Measurements from ENCODE around the gene CTF1. TPM values are rescaled to one million over a fixed set of nuclear protein-coding genes. Genes with fewer than 3 reads are reported as not detected.

The CTF1 gene
- total RNA-seq, 1 experiment from 2014 or later: 1.4 TPM

DNA sequence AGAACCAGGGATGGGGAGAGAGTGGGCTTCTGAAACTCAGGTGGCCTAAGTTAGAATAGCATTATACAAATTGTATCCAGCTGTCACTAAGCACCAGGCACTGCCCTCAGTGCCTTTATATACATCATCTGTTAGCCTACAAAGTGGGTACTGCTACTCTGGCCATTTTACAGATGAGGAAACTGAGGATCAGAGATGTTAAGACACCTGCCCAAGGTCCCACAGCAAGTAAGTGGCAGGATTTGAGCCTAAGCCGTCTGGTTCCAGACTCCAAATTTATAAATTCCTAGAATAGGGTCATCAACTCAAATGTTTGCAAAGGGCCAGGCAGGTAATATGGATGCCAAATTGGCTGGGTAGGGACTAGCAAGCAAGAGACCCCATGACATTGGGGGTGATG, 54.8 kb downstream of the CTF1 start:
- Histone ChIP-seq H3K79me2 (ENCODE audit: insufficient read depth, low read length) (peaks cover 3% of the 10 kb centered on the region; the same call in 1 of the 2 replicates), H3K27ac (ENCODE audit: low read depth, low read length) (no peak overlapping the region), H3K4me1 (ENCODE audit: control insufficient read depth in 1 of 2, insufficient read depth in 2 of 2, low read length in 2 of 2) (peaks cover 21 to 43% of the 10 kb centered on the region in 2 experiments), H2AFZ (ENCODE audit: low read depth, low read length, poor library complexity, severe bottlenecking) (no peak overlapping the region), H3K36me3 (ENCODE audit: control insufficient read depth in 1 of 2, insufficient read depth in 2 of 2, low read length in 2 of 2) (peaks cover 0 to 6% of the 10 kb centered on the region in 2 experiments; a peak in 1 of 4 replicates), H3K9ac (ENCODE audit: low read length) (no peak overlapping the region), H3K9me3 (ENCODE audit: control insufficient read depth in 1 of 2, insufficient read depth in 1 of 2, low read depth in 1 of 2, low read length in 2 of 2) (no peaks in the 10 kb centered on the region), H3K4me2 (ENCODE audit: low read length) (no peak overlapping the region; the same call in 1 of the 2 replicates), H3K4me3 (replicated peaks in 1 of 2; ENCODE audit: low read depth in 1 of 2, low read length in 2 of 2) (no peak overlapping the region), H3K9me2 (ENCODE audit: insufficient read depth) (no peaks in the 10 kb centered on the region), H3K27me3 (ENCODE audit: insufficient read depth, low read length) (no peaks in the 10 kb centered on the region), H4K20me1 (ENCODE audit: insufficient read depth) (no peaks in the 10 kb centered on the region)
- ChIA-PET RAD21 (ENCODE audit: low non-redundant PET in 1 of 2, low total read pairs in 2 of 2, uncharacterized antibody in 2 of 2, unreplicated experiment in 2 of 2) (no interaction called here), CTCF (no interaction called here), POLR2A (no interaction called here)
- ATAC-seq: no peak
- DNase-seq (ENCODE audit: low read depth, low spot score): no peak
- intact Hi-C loops (cut with micrococcal nuclease): loop anchor here (10.0 kb wide), 2 partner anchors 144 to 494 kb away; partner anchors contain the start of genes VKORC1 and ZNF843
- BruUV-seq (replicated peaks): no TSS peak
- TF ChIP-seq POLR2AphosphoS5 (IDR thresholded peaks at IDR 0.05; ENCODE audit: low read depth, low read length) (no peak), SP1 (IDR thresholded peaks at IDR 0.05; ENCODE audit: low read depth) (no peak), FOSL1 (IDR thresholded peaks at IDR 0.05; ENCODE audit: low read depth) (no peak), CBX3 (IDR thresholded peaks at IDR 0.05; ENCODE audit: low read depth) (no peak)
- TF ChIP-seq, protein P1, sequence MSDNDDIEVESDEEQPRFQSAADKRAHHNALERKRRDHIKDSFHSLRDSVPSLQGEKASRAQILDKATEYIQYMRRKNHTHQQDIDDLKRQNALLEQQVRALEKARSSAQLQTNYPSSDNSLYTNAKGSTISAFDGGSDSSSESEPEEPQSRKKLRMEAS (IDR thresholded peaks at IDR 0.05): no peak
- TF ChIP-seq, protein P2, sequence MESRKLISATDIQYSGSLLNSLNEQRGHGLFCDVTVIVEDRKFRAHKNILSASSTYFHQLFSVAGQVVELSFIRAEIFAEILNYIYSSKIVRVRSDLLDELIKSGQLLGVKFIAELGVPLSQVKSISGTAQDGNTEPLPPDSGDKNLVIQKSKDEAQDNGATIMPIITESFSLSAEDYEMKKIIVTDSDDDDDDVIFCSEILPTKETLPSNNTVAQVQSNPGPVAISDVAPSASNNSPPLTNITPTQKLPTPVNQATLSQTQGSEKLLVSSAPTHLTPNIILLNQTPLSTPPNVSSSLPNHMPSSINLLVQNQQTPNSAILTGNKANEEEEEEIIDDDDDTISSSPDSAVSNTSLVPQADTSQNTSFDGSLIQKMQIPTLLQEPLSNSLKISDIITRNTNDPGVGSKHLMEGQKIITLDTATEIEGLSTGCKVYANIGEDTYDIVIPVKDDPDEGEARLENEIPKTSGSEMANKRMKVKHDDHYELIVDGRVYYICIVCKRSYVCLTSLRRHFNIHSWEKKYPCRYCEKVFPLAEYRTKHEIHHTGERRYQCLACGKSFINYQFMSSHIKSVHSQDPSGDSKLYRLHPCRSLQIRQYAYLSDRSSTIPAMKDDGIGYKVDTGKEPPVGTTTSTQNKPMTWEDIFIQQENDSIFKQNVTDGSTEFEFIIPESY (IDR thresholded peaks at IDR 0.05; ENCODE audit: extremely low read depth, insufficient replicate concordance, low read length): no peak

DNA sequence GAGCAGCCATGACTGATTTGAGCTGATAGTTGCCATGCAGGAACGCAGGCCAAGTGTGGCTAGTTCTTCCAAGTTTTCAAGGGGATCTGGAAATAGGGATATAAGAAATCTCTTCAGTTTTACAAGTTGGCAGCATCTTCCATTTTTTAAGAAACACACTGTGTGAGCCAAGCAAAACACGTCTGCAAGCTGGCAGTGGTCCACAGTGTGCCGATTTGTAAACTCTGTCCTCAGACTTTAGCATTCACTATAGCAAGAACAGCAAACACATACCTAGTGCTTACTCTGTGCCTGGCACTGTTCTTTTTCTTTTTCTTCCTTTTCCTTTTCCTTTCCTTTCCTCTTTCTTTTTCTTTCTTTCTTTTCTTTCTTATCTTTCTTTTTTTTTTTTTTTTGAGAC, 55.3 kb downstream of the CTF1 start:
- POLR2A ChIA-PET: no interaction called here
- DNase-seq (ENCODE audit: low read depth, low spot score): no peak
- Histone ChIP-seq H3K27me3 (ENCODE audit: insufficient read depth, low read length) (no peaks in the 10 kb centered on the region), H3K9me2 (ENCODE audit: insufficient read depth) (no peaks in the 10 kb centered on the region), H3K4me1 (ENCODE audit: control insufficient read depth in 1 of 2, insufficient read depth in 2 of 2, low read length in 2 of 2) (peaks cover 25 to 48% of the 10 kb centered on the region in 2 experiments), H3K4me3 (replicated peaks in 1 of 2; ENCODE audit: low read depth in 1 of 2, low read length in 2 of 2) (no peak overlapping the region), H3K9me3 (ENCODE audit: control insufficient read depth in 1 of 2, insufficient read depth in 1 of 2, low read depth in 1 of 2, low read length in 2 of 2) (no peaks in the 10 kb centered on the region), H3K27ac (ENCODE audit: low read depth, low read length) (no peak overlapping the region), H2AFZ (ENCODE audit: low read depth, low read length, poor library complexity, severe bottlenecking) (no peak overlapping the region), H4K20me1 (ENCODE audit: insufficient read depth) (no peaks in the 10 kb centered on the region), H3K9ac (ENCODE audit: low read length) (no peak overlapping the region), H3K4me2 (ENCODE audit: low read length) (no peak overlapping the region), H3K36me3 (ENCODE audit: control insufficient read depth in 1 of 2, insufficient read depth in 2 of 2, low read length in 2 of 2) (0 out of 4 replicates have a peak, but pooled peaks cover 0 to 6% of the 10 kb centered on the region in 2 experiments), H3K79me2 (ENCODE audit: insufficient read depth, low read length) (peaks cover 3% of the 10 kb centered on the region; the same call in 1 of the 2 replicates)
- RAD21 ChIA-PET (ENCODE audit: low non-redundant PET in 1 of 2, low total read pairs in 2 of 2, uncharacterized antibody in 2 of 2, unreplicated experiment in 2 of 2): no interaction called here
- 0 out of 2 replicates have a peak, but pooled peaks have one; percentile 9 for TF ChIP-seq POLR2AphosphoS5 (IDR thresholded peaks at IDR 0.05; ENCODE audit: low read depth, low read length)
- TF ChIP-seq FOSL1 (IDR thresholded peaks at IDR 0.05; ENCODE audit: low read depth): no peak
- intact Hi-C loops (cut with micrococcal nuclease): loop anchor here (10.0 kb wide), 2 partner anchors 143 to 493 kb away; partner anchors contain the start of genes VKORC1 and ZNF843
- no TSS peak for BruUV-seq (replicated peaks)
- ATAC-seq: no peak
- CTCF ChIA-PET: interaction anchor here (3.1 kb wide), 1 partner anchor 492 kb away, joined by 13 read pairs; the partner anchor contains the start of gene ZNF843

All from HCT116 (cell line).